Measurements from ENCODE around the gene WBP1L. TPM values are rescaled to one million over a fixed set of nuclear protein-coding genes. Genes with fewer than 3 reads are reported as not detected.
"Not testable (repeated sequence)": the region's sequence is repeated elsewhere in the genome, so short reads cannot be mapped to it uniquely, and the experiment has no call there.

WBP1L gene
- total RNA-seq, 1 donor from 2014 or later, result 44.5 TPM

GRCh38 chr10:102850025-102850518 lies 106.3 kb downstream of the WBP1L start:
- Histone ChIP-seq H3K4me1 (peaks cover 10% of the 10 kb centered on the region), H3K27ac (no peak overlapping the region), H3K36me3 (no peaks in the 10 kb centered on the region), H3K9me3 (no peaks in the 10 kb centered on the region), H3K27me3 (ENCODE audit: low read depth) (no peaks in the 10 kb centered on the region), H3K4me3 (no peak overlapping the region)
- no peak for TF ChIP-seq CTCF (IDR thresholded peaks at IDR 0.05)
- DNase-seq (no peak), ATAC-seq (peak in 1 of 2 donors; percentile 46)
- intact Hi-C loops (cut with DNase I), result no loop called here

- DNase-seq; ATAC-seq; H3K9me3 ChIP-seq; H3K4me3 ChIP-seq; intact Hi-C loops (cut with DNase I); H3K36me3 ChIP-seq; H3K27ac ChIP-seq; H3K27me3 ChIP-seq (ENCODE audit: low read depth): not testable (repeated sequence)
- H3K4me1 ChIP-seq, result peaks cover 22% of the 10 kb centered on the region
These were observed 109.5 kb downstream of the WBP1L start for GRCh38 chr10:102853237-102853636.

- H3K9me3 ChIP-seq; H3K36me3 ChIP-seq; ATAC-seq; H3K27me3 ChIP-seq (ENCODE audit: low read depth); H3K27ac ChIP-seq; intact Hi-C loops (cut with DNase I); DNase-seq; H3K4me3 ChIP-seq: not testable (repeated sequence)
- H3K4me1 ChIP-seq, result peaks cover 22% of the 10 kb centered on the region
These were observed 112.1 kb downstream of the WBP1L start for GRCh38 chr10:102855731-102856436.

GRCh38 chr10:102856758-102857424 lies 113.1 kb downstream of the WBP1L start:
- no peak overlapping the region for H3K4me3 ChIP-seq
- peaks cover 22% of the 10 kb centered on the region for H3K4me1 ChIP-seq
- intact Hi-C loops (cut with DNase I), result no loop called here
- no peak for TF ChIP-seq CTCF (IDR thresholded peaks at IDR 0.05)
- ATAC-seq (no peak), DNase-seq (no peak)
- no peaks in the 10 kb centered on the region for H3K27me3 ChIP-seq (ENCODE audit: low read depth)
- no peak overlapping the region for H3K27ac ChIP-seq
- no peaks in the 10 kb centered on the region for H3K9me3 ChIP-seq
- peaks cover 19% of the 10 kb centered on the region for H3K36me3 ChIP-seq

- no peak for DNase-seq
- TF ChIP-seq CTCF (IDR thresholded peaks at IDR 0.05), result no peak
- intact Hi-C loops (cut with DNase I), result no loop called here
- Histone ChIP-seq H3K27ac (no peak overlapping the region), H3K4me3 (no peak overlapping the region), H3K27me3 (ENCODE audit: low read depth) (no peaks in the 10 kb centered on the region), H3K9me3 (no peaks in the 10 kb centered on the region), H3K36me3 (peaks cover 40% of the 10 kb centered on the region), H3K4me1 (peaks cover 13% of the 10 kb centered on the region)
- no peak for ATAC-seq
These were observed 116.2 kb downstream of the WBP1L start for GRCh38 chr10:102859911-102860310.

- intact Hi-C loops (cut with DNase I), result no loop called here
- no peaks in the 10 kb centered on the region for H3K9me3 ChIP-seq
- no peak overlapping the region for H3K4me3 ChIP-seq
- H3K36me3 ChIP-seq, result peaks cover 48% of the 10 kb centered on the region
- no peaks in the 10 kb centered on the region for H3K4me1 ChIP-seq
- TF ChIP-seq CTCF (IDR thresholded peaks at IDR 0.05), result no peak
- no peaks in the 10 kb centered on the region for H3K27me3 ChIP-seq (ENCODE audit: low read depth)
- ATAC-seq (no peak), DNase-seq (no peak)
- H3K27ac ChIP-seq, result no peak overlapping the region
These were observed 119.9 kb downstream of the WBP1L start for GRCh38 chr10:102863660-102864059.

Data from lower lobe of right lung (tissue), 2 donors.